ENCODE results near the gene HMGCS2. TPM values are rescaled to one million over a fixed set of nuclear protein-coding genes. Genes with fewer than 3 reads are reported as not detected.

HMGCS2 gene
- total RNA-seq, 1 donor from 2014 or later, result not detected

DNA sequence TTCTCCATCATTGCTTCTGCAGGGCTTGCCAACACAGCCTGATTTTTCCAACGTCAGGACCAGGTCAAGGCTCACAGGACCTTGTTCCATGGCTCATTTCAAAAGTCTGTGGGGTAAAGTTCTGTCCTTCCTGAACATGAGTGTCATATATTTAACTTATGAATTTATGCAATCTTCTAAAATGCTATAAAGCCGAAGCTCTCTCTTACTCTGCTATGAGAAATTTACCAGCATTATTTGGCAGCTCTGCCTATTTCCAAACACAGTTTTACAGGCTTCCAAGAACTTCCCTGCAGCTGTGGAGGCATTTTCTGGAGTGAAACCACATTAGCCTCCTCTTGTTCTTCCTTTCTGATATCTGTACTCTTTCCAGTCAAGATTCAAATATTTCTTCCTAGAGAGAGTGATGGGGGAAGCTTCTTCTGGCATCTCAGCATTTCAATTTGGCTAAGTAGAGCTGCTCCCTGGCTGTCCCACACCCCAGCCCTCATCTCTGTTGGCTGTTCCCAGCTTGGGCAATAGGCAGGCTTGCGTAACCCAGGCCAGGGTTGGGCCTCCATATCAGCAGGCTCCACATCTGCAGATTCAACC lies 15.6 kb upstream of the HMGCS2 start:
- H3K4me3 Mint-ChIP-seq (ENCODE audit: low read depth), result no peak overlapping the region
- no peaks in the 10 kb centered on the region for H3K9me3 Mint-ChIP-seq
- no peak for DNase-seq (ENCODE audit: low spot score)
- H3K4me1 Mint-ChIP-seq (ENCODE audit: low read depth), result peaks cover 30% of the 10 kb centered on the region
- H3K36me3 Mint-ChIP-seq (ENCODE audit: low read depth), result no peaks in the 10 kb centered on the region
- no peak overlapping the region for H3K27ac Mint-ChIP-seq
- intact Hi-C loops (cut with micrococcal nuclease), result no loop called here
- peaks cover 37% of the 10 kb centered on the region for H3K27me3 Mint-ChIP-seq (ENCODE audit: low read depth)

DNA sequence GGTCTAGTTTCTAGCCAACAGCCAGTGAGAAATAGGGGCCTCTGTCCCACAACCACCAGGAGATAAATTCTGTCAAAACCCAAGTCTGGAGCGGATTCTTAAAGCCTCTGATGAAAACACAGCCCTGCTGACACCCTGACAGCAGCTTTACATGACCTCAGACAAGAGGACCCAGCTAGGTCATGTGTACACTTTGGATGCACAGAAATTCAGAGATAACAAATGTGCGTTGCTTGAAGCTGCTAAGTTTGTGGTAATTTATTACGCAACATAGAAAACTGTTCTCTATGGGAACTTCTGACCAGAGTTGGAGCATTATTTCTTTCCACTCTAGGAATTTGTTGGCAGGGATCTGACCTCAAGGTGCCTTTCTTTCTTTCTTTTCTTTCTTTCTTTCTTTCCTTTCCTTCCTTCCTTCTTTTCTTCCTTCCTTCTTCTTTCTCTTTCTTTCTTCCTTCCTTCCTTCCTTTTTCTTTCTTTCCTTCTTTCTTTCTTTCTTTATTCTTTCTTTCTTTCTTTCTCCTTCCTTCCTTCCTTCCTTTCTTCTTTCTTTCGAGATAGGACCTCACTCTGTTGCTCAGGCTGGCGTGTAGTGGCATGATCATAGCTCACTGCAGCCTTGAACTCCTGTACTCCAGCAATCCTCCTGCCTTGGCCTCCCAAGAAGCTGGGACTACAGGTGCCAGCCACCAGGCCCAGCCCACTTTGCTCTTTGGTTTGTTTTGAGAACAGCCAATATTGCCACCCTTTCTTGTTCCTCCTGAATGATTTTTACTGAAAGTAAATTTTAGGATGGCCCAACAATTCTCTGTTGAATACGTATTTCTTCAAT lies 14.9 kb upstream of the HMGCS2 start:
- Mint-ChIP-seq H3K9me3 (no peaks in the 10 kb centered on the region), H3K27me3 (ENCODE audit: low read depth) (peaks cover 36% of the 10 kb centered on the region), H3K4me1 (ENCODE audit: low read depth) (peaks cover 30% of the 10 kb centered on the region), H3K36me3 (ENCODE audit: low read depth) (no peaks in the 10 kb centered on the region), H3K4me3 (ENCODE audit: low read depth) (no peak overlapping the region), H3K27ac (no peak overlapping the region)
- intact Hi-C loops (cut with micrococcal nuclease), result no loop called here
- no peak for DNase-seq (ENCODE audit: low spot score)

DNA sequence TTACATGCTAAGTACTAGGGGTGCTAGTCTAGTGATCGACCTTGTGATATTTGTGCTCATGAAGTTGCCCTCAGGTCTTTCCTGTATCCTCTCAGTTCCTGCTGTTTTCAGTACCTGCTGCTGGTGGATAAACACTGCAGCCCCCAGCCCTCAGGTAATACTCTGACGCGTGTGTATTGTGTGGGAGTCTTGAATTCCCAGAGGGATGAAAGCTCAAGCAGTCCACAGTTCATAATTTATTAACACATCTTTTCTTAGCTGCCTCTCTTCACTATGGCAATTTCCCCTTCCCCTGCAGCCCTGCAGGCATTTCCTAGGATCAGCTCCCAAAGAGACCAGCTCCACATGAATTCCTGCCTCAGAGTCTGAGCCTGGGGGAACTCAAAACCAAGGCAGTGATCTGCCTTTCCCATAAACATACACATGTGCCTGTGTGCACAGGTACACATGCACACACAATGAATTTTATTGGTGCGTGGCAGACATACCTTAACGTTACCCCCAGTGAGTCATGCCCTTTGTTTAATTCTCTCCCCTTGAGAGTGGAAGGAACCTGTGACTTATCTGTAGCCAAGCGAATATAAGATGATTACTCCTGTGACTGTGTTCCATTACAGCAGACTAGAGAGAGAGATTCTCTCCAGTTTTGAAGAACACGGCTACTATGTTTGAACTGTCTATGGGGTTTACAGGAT lies 14.1 kb upstream of the HMGCS2 start:
- Mint-ChIP-seq H3K4me3 (ENCODE audit: low read depth) (no peak overlapping the region), H3K27me3 (ENCODE audit: low read depth) (peaks cover 36% of the 10 kb centered on the region), H3K9me3 (no peaks in the 10 kb centered on the region), H3K27ac (no peak overlapping the region), H3K4me1 (ENCODE audit: low read depth) (peaks cover 30% of the 10 kb centered on the region), H3K36me3 (ENCODE audit: low read depth) (no peaks in the 10 kb centered on the region)
- DNase-seq (ENCODE audit: low spot score), result no peak
- intact Hi-C loops (cut with micrococcal nuclease), result no loop called here

DNA sequence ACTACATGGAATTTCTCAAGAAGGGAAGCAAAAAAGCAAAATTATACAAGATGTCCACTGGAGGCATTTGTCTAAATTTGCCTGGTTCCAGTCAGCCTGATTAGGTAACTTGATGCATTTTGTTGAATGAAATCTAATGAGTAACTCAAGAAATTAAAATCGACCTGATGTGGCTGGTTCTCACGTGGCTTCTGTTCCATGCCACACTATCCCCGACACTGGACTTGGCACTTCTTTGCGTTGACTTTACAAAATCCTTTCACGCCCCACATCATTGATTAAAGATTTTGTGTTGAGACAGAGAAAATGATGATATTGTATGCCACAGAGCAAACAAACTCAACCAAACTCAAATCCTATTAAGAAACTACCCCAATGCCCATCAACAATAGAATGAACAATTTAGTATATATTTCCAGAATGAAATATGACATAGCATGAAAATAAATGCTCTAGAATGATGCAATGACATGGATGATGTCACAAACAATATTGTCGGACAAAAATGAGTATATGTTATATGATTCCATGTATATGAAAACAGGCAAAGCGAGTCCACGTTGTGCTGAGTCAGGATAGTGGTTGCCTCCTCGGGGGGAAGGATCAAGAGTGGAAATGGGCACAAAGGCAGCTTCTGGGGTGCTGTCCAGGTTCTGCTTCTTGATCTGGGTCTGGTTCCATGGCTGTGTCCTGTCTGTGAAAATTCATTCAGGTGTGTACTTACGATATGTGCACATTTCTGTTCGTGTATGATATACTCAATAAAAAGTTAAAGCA lies 12.9 kb upstream of the HMGCS2 start:
- H3K27ac Mint-ChIP-seq, result no peak overlapping the region
- peaks cover 24% of the 10 kb centered on the region for H3K4me1 Mint-ChIP-seq (ENCODE audit: low read depth)
- peaks cover 37% of the 10 kb centered on the region for H3K27me3 Mint-ChIP-seq (ENCODE audit: low read depth)
- intact Hi-C loops (cut with micrococcal nuclease), result no loop called here
- H3K4me3 Mint-ChIP-seq (ENCODE audit: low read depth), result no peak overlapping the region
- no peaks in the 10 kb centered on the region for H3K9me3 Mint-ChIP-seq
- DNase-seq (ENCODE audit: low spot score), result no peak
- no peaks in the 10 kb centered on the region for H3K36me3 Mint-ChIP-seq (ENCODE audit: low read depth)

DNA sequence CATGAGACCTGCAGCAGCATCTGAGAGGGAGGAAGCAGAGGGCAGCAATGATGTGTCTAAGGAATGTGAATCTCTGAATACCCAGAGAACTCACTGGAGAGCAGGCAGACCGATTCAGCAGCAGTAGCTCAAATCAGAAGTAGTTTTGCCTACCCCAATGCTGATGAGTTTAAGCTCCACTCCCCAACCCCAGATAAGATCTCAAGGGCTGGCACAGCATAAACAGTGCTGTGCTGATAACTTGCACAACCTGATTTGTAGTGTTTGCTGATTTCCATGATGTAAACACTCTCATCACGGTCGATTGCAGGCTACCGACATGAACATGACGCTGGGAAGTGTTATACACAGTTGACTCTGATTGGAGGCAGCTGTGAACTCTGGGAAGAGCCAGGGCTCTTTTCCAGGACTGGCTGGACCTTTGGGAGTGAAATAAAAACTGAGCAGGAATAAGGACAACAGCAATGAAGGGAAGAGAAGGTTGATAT lies 11.2 kb upstream of the HMGCS2 start:
- Mint-ChIP-seq H3K9me3 (no peaks in the 10 kb centered on the region), H3K27ac (no peak overlapping the region), H3K36me3 (ENCODE audit: low read depth) (no peaks in the 10 kb centered on the region), H3K27me3 (ENCODE audit: low read depth) (peaks cover 39% of the 10 kb centered on the region), H3K4me3 (ENCODE audit: low read depth) (no peak overlapping the region), H3K4me1 (ENCODE audit: low read depth) (peaks cover 13% of the 10 kb centered on the region)
- intact Hi-C loops (cut with micrococcal nuclease), result no loop called here
- DNase-seq (ENCODE audit: low spot score), result no peak

DNA sequence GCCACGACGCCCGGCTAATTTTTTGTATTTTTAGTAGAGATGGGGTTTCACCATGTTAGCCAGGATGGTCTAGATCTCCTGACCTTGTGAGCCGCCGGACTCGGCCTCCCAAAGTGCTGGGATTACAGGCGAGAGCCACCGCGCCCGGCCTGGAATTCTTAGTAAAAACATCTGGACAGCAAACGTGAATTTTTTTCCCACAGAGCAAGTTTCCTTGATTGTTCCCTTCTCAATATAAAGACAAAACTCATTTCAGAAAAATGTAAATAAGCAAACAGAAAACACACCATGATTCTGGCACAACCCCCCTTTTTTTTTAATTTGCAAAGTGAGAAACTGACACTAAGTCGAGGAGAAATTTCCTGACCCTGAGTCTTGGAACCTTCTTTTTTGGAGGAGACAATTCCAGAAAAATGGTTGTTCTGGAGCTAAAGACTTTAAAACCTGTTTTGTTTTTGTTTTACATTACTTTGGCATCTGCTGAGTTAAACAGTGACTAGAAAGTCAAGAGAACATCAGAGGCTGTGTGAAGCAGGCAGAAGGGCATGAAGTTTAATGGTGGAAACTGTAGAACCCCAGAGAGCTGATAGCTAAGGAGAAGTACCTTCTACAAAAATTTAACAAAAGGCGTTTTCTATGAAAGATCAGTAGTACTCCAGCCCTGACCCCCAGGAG lies 10.3 kb upstream of the HMGCS2 start:
- no peak for DNase-seq (ENCODE audit: low spot score)
- Mint-ChIP-seq H3K27ac (no peak overlapping the region), H3K36me3 (ENCODE audit: low read depth) (no peaks in the 10 kb centered on the region), H3K4me1 (ENCODE audit: low read depth) (peaks cover 11% of the 10 kb centered on the region), H3K4me3 (ENCODE audit: low read depth) (no peak overlapping the region), H3K9me3 (no peaks in the 10 kb centered on the region), H3K27me3 (ENCODE audit: low read depth) (peaks cover 33% of the 10 kb centered on the region)
- intact Hi-C loops (cut with micrococcal nuclease), result no loop called here

DNA sequence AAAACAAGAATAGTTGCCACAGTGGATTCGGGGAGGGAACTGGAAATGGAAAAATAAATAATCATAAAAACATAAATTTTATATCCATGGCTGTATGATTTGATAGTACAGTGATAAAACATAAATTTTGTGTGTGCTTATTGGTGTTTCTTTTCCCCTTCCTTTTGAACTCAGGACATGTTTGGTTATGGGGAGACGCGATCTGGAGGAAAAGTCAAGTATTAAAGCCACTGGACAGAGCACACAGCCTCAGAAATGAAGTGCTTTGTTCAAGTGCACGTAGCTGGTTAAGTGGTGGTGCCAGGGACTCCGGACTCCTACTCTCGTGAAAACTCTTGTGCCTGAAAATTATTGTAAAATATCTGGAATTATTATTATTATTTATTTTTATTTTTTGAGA lies 9.7 kb upstream of the HMGCS2 start:
- H3K4me1 Mint-ChIP-seq (ENCODE audit: low read depth), result peaks cover 6% of the 10 kb centered on the region
- H3K27ac Mint-ChIP-seq, result no peak overlapping the region
- no peaks in the 10 kb centered on the region for H3K9me3 Mint-ChIP-seq
- no peak for DNase-seq (ENCODE audit: low spot score)
- intact Hi-C loops (cut with micrococcal nuclease), result no loop called here
- no peak overlapping the region for H3K4me3 Mint-ChIP-seq (ENCODE audit: low read depth)
- peaks cover 30% of the 10 kb centered on the region for H3K27me3 Mint-ChIP-seq (ENCODE audit: low read depth)
- H3K36me3 Mint-ChIP-seq (ENCODE audit: low read depth), result no peaks in the 10 kb centered on the region

DNA sequence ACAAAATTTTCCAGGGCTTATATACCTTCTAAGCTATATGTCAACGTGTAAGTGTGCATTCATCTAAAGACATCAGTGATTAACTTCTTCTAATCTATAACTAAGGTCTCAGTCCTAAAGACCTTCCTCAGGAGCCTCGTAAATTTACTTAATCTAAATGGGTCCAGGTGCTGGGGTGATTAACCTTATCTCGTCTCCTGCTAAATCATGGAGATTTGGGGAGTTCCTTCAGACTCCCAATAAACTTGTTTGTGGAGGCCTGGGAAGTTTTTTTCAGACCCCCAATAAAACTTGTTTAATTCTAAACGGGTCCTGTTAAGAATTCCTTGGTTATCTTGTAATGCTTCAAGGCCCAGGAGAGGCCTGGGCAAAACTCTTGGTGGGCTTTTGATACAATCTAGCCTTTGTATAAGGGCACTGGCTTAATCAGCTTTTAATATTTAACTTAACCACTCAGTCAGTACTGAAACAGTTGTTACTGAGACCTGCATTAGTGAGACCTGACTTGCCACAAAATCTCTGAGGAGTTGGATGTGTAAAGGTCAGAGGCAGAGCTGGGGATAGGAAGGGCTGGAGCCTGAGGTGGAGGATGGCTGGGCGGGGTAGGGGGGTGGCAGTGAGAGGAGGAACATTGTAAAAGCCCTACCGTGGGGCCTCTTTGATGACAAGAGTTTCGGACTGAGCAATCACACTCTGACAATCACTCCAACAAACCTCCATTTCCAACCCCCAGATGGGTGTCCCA lies 6.2 kb upstream of the HMGCS2 start:
- Mint-ChIP-seq H3K27me3 (ENCODE audit: low read depth) (peaks cover 20% of the 10 kb centered on the region), H3K4me3 (ENCODE audit: low read depth) (no peak overlapping the region), H3K4me1 (ENCODE audit: low read depth) (peaks cover 3% of the 10 kb centered on the region), H3K27ac (no peak overlapping the region), H3K36me3 (ENCODE audit: low read depth) (no peaks in the 10 kb centered on the region), H3K9me3 (no peaks in the 10 kb centered on the region)
- intact Hi-C loops (cut with micrococcal nuclease), result no loop called here
- DNase-seq (ENCODE audit: low spot score), result no peak

DNA sequence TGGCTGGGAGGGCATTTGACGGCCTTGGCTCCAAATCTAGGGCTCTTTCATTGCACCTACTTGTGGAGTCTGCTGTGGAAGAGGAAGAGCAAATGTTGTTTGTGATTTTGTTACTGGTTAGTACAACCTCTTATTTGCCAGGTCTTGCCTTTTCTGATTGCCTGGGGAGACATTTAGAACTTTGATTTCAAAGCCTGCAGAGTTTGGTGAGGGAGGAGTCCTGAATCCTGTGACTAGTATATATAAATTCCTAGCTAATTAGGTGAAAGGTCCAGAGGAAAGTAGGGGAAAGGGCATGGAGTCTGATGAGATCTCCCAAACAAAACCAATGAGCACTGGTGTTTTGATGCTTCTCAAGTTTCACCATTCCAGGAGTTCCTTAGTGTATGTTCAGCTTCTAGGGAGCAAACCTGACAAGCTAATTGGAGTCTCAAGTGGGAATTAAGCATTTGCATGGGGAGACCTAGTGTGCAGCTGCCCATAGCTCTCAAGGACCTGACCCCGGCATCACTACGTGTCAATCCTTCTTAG lies 5.1 kb upstream of the HMGCS2 start:
- intact Hi-C loops (cut with micrococcal nuclease), result no loop called here
- Mint-ChIP-seq H3K27me3 (ENCODE audit: low read depth) (peaks cover 19% of the 10 kb centered on the region), H3K27ac (no peak overlapping the region), H3K4me1 (ENCODE audit: low read depth) (no peaks in the 10 kb centered on the region), H3K9me3 (no peaks in the 10 kb centered on the region), H3K4me3 (ENCODE audit: low read depth) (no peak overlapping the region), H3K36me3 (ENCODE audit: low read depth) (no peaks in the 10 kb centered on the region)
- DNase-seq (ENCODE audit: low spot score), result no peak

DNA sequence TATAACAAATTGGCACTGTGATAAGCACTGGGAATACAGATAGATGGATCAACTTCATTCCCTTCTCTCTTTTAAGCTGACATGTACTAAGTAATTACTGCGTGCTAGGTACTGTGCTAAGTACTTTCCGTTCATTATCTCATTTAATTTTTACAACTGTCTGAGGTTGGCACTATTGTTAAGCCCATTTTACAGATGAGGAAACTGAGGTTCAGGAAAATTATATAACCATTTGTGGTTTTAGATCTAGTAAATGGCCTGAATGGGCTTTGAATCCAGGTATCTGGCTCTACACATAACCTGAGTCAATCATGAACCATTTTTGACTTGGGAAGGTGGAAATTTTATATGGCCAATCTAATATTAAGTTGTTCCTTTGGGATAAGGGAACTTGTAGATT lies 3.6 kb upstream of the HMGCS2 start:
- no peak overlapping the region for H3K4me3 Mint-ChIP-seq (ENCODE audit: low read depth)
- no peak for DNase-seq (ENCODE audit: low spot score)
- H3K27ac Mint-ChIP-seq, result no peak overlapping the region
- H3K9me3 Mint-ChIP-seq, result no peaks in the 10 kb centered on the region
- no peaks in the 10 kb centered on the region for H3K4me1 Mint-ChIP-seq (ENCODE audit: low read depth)
- peaks cover 27% of the 10 kb centered on the region for H3K27me3 Mint-ChIP-seq (ENCODE audit: low read depth)
- intact Hi-C loops (cut with micrococcal nuclease), result no loop called here
- H3K36me3 Mint-ChIP-seq (ENCODE audit: low read depth), result no peaks in the 10 kb centered on the region

DNA sequence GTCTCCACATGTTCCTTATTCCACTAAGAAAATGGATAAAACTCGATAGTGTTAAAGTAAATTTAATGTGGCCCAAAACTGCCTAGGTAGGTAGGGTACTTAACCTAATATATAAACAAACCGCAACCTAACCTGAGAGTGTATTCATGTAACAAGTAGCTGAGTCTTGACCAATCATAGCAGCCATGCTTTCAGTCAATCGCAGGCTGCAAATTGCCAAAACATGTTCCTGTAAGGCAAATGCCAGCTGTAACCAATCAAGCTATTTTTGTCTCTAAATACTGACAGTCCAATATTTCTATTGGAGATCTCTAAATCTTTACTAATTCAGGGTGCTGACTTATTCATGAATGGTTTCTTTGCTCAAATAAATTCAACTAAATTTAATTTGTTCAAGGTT lies 3.1 kb upstream of the HMGCS2 start:
- DNase-seq (ENCODE audit: low spot score), result no peak
- Mint-ChIP-seq H3K4me3 (ENCODE audit: low read depth) (no peak overlapping the region), H3K27me3 (ENCODE audit: low read depth) (peaks cover 32% of the 10 kb centered on the region), H3K4me1 (ENCODE audit: low read depth) (no peaks in the 10 kb centered on the region), H3K36me3 (ENCODE audit: low read depth) (no peaks in the 10 kb centered on the region), H3K27ac (no peak overlapping the region), H3K9me3 (no peaks in the 10 kb centered on the region)
- intact Hi-C loops (cut with micrococcal nuclease), result no loop called here

Measured in activated T-helper 2 cell treated with anti-CD3 and anti-CD28 coated beads, Interferon-gamma antibody, Interleukin-2, Interleukin-4, amounts not matched to agents 10 μg/mL and 5 μg/mL and 100 μg/mL, durations not matched to agents 14 hours and 24 hours and 36 hours (primary cell).